IMR-90 (cell line): ENCODE data around the gene KIRREL1. TPM values are rescaled to one million over a fixed set of nuclear protein-coding genes. Genes with fewer than 3 reads are reported as not detected.

ENCODE experiments used
- ATAC-seq: fragments of 200-7000 bp; cut with Tn5 transposase; 2 replicates; pipeline ENCODE4 v1.9.1; 2020; ENCODE audit warnings: low read depth, mild to moderate bottlenecking, moderate library complexity
- BruUV-seq: library from RNA; stranded (reverse); fragments of 400-500 nt; replicated peaks from 2 replicates; lab custom pipeline; 2021; lab: Mats Ljungman, UMichigan
- CTCF ChIA-PET: fragments of 300-600 bp; formaldehyde crosslinking; extraction: SDS; loops from one replicate; lab custom pipeline; 2021; ENCODE audit warnings: antibody characterized with exemption; lab: Yijun Ruan, JAX
- POLR2A ChIA-PET: fragments of 300-600 bp; sonication (Branson Sonifier 250); formaldehyde crosslinking; loops from one replicate; lab custom pipeline; 2022; ENCODE audit warnings: antibody characterized with exemption; ENCODE audit not compliant: unreplicated experiment; lab: Charles Lee
- DNase-seq: peaks from one replicate; pipeline ENCODE4 v3.0.0; 2013
- H2AFZ ChIP-seq: replicated peaks from 2 replicates; pipeline ENCODE3; 2013; ENCODE audit warnings: low read length, mild to moderate bottlenecking; ENCODE audit not compliant: poor library complexity
- H2AK5ac ChIP-seq: 2 replicates; pipeline ENCODE4 v1.6.1; 2013; ENCODE audit warnings: low read depth, low read length, inconsistent platforms
- H2AK9ac ChIP-seq: replicated peaks from 2 replicates; pipeline ENCODE3; 2013; ENCODE audit warnings: mild to moderate bottlenecking, low read depth, low read length, moderate library complexity; ENCODE audit not compliant: poor library complexity
- H2BK120ac ChIP-seq: 2 replicates; pipeline ENCODE4 v1.6.1; 2013; ENCODE audit warnings: low read depth, low read length, inconsistent platforms
- H2BK15ac ChIP-seq: 3 replicates; pipeline ENCODE4 v1.6.1; 2013; ENCODE audit warnings: low read depth, low read length, inconsistent platforms
- H2BK20ac ChIP-seq: 2 replicates; pipeline ENCODE4 v1.6.1; 2013; ENCODE audit warnings: low read depth, mild to moderate bottlenecking, inconsistent platforms, low read length, moderate library complexity
- H2BK5ac ChIP-seq: 2 replicates; pipeline ENCODE4 v1.6.1; 2013; ENCODE audit warnings: mild to moderate bottlenecking, low read depth, low read length, inconsistent platforms; ENCODE audit not compliant: poor library complexity, severe bottlenecking
- H3K14ac ChIP-seq: replicated peaks from 2 replicates; pipeline ENCODE4 v1.6.1; 2013; ENCODE audit warnings: low read depth, low read length, inconsistent platforms
- H3K18ac ChIP-seq: 2 replicates; pipeline ENCODE4 v1.6.1; 2013; ENCODE audit warnings: low read depth, low read length, control low read depth
- H3K23ac ChIP-seq: 2 replicates; pipeline ENCODE4 v1.6.1; 2013; ENCODE audit warnings: low read depth, low read length, inconsistent platforms
- H3K27ac ChIP-seq: 2 replicates; pipeline ENCODE4 v1.5.1; 2013; ENCODE audit warnings: mild to moderate bottlenecking, control low read depth, low read length; ENCODE audit not compliant: insufficient read depth
- H3K27me3 ChIP-seq: 2 replicates; pipeline ENCODE4 v1.6.1; 2013; ENCODE audit warnings: low read length; ENCODE audit not compliant: control insufficient read depth, insufficient read depth
- H3K36me3 ChIP-seq: 2 replicates; pipeline ENCODE4 v1.6.1; 2013; ENCODE audit warnings: low read length, mixed read lengths; ENCODE audit not compliant: control insufficient read depth, insufficient read depth
- H3K4ac ChIP-seq: 2 replicates; pipeline ENCODE4 v1.6.1; 2013; ENCODE audit warnings: low read depth, low read length, inconsistent platforms
- H3K4me1 ChIP-seq: 2 replicates; pipeline ENCODE4 v1.6.1; 2013; ENCODE audit warnings: low read length, mixed read lengths; ENCODE audit not compliant: control insufficient read depth, insufficient read depth
- H3K4me2 ChIP-seq: 2 replicates; pipeline ENCODE4 v1.6.1; 2013; ENCODE audit warnings: low read depth, mild to moderate bottlenecking, control low read depth, low read length, moderate library complexity
- H3K4me3 ChIP-seq: 2 replicates; pipeline ENCODE4 v1.5.1; 2013; ENCODE audit warnings: low read depth, mild to moderate bottlenecking, control low read depth, low read length, moderate library complexity; ENCODE audit not compliant: insufficient read depth
- H3K56ac ChIP-seq: 2 replicates; pipeline ENCODE4 v1.6.1; 2013; ENCODE audit warnings: low read length, inconsistent platforms; ENCODE audit not compliant: insufficient read depth; ENCODE audit errors: extremely low read depth
- H3K79me1 ChIP-seq, 2 experiments: 2 replicates each; pipeline ENCODE4 v1.6.1; 2013; ENCODE audit warnings: low read length in 2 of 2, inconsistent platforms in 1 of 2, low read depth in 1 of 2
- H3K9ac ChIP-seq: 2 replicates; pipeline ENCODE4 v1.6.1; 2013; ENCODE audit warnings: low read depth, low read length, control low read depth
- H3K9me1 ChIP-seq: 2 replicates; pipeline ENCODE4 v1.6.1; 2013; ENCODE audit warnings: low read length, inconsistent platforms; ENCODE audit not compliant: insufficient read depth
- H3K9me3 ChIP-seq: 2 replicates; pipeline ENCODE4 v1.6.1; 2013; ENCODE audit warnings: low read length; ENCODE audit not compliant: control insufficient read depth, insufficient read depth
- H4K20me1 ChIP-seq: 2 replicates; pipeline ENCODE4 v1.6.1; 2013; ENCODE audit warnings: low read length, inconsistent platforms; ENCODE audit not compliant: insufficient read depth
- H4K5ac ChIP-seq: 2 replicates; pipeline ENCODE4 v1.6.1; 2013; ENCODE audit warnings: mild to moderate bottlenecking, low read depth, low read length, control low read depth
- H4K8ac ChIP-seq, 2 experiments: 2 replicates each; pipeline ENCODE4 v1.6.1; 2013; ENCODE audit warnings: low read depth in 2 of 2, low read length in 2 of 2, control low read depth in 1 of 2, inconsistent platforms in 1 of 2
- H4K91ac ChIP-seq: 2 replicates; pipeline ENCODE4 v1.6.1; 2013; ENCODE audit warnings: low read depth, low read length, inconsistent platforms; ENCODE audit not compliant: insufficient read depth
- CTCF ChIP-seq: conservative IDR thresholded peaks from 2 replicates; pipeline ENCODE4 v1.5.1; 2012; ENCODE audit warnings: mild to moderate bottlenecking, low read depth, low read length, improper control_type of control experiment
- FOS ChIP-seq: fragments of 150-350 bp; IDR thresholded peaks from 2 replicates; pipeline ENCODE4 v1.6.1; 2016; ENCODE audit warnings: low read depth, low read length
- MAZ ChIP-seq: IDR thresholded peaks from 2 replicates; pipeline ENCODE4 v1.6.1; 2012; ENCODE audit warnings: low read depth, mild to moderate bottlenecking, low read length, improper control_type of control experiment, moderate library complexity, borderline replicate concordance
- RCOR1 ChIP-seq: IDR thresholded peaks from 2 replicates; pipeline ENCODE4 v1.6.1; 2012; ENCODE audit warnings: mild to moderate bottlenecking, low read length, improper control_type of control experiment; ENCODE audit not compliant: insufficient replicate concordance
- RFX5 ChIP-seq: IDR thresholded peaks from 2 replicates; pipeline ENCODE4 v1.8.0; 2012; ENCODE audit warnings: low read depth, mild to moderate bottlenecking, low read length, moderate library complexity
- USF2 ChIP-seq: fragments of 150-350 bp; IDR thresholded peaks from 2 replicates; pipeline ENCODE4 v1.6.1; 2017; ENCODE audit warnings: mild to moderate bottlenecking, antibody characterized with exemption, low read length, low read depth
- WGBS, 2 experiments: methylation state at CpG; one replicate each; pipeline versions ENCODE4 v1.1.5 to v1.1.7; 2013; ENCODE audit warnings: missing lambda C conversion rate in 2 of 2; ENCODE audit not compliant: insufficient read length in 1 of 2; ENCODE audit errors: extremely low coverage in 2 of 2; 5-methylcytosine and 5-hydroxymethylcytosine counted together
- dilution Hi-C: fragments of 300-500 bp; cut with HindIII; formaldehyde crosslinking; loops from one replicate; pipeline ENCODE4 v1.14.3; 2018; ENCODE audit warnings: low sequenced_read_pairs; ENCODE audit not compliant: unreplicated experiment
- in situ Hi-C: fragments of 300-500 bp; cut with MboI; formaldehyde crosslinking; loops from 3 replicates; pipeline ENCODE4 v1.14.3; 2019; ENCODE audit warnings: low sequenced_read_pairs, inconsistent platforms, mixed read lengths
- intact Hi-C: fragments of 100-400 bp; cut with micrococcal nuclease; formaldehyde crosslinking; loops from 2 replicates; pipeline ENCODE4 v1.10.0; 2022
- polyA plus RNA-seq, 3 experiments: library from polyadenylated mRNA; depleted of rRNA; stranded (reverse); fragments of >200 nt; gene quantifications; 2 replicates each; pipeline ENCODE4 v1.2.3, GENCODE V29; 2012; ENCODE audit warnings: low replicate concordance in 1 of 3
- total RNA-seq: library from RNA; depleted of rRNA; stranded (reverse); fragments of >200 nt; gene quantifications from 2 replicates; pipeline ENCODE4 v1.2.3, GENCODE V29; 2012
- TF ChIP-seq, protein P1 (sequence below): fragments of 150-350 bp; IDR thresholded peaks from 2 replicates; pipeline ENCODE4 v1.6.1; 2016; ENCODE audit warnings: low read depth, mild to moderate bottlenecking, low read length, moderate library complexity, borderline replicate concordance

Gene KIRREL1
- total and polyA plus RNA-seq, 2 of the 4 experiments (the other 2 are of a cell fraction) = 58.1 to 64.7 TPM

- Histone ChIP-seq H3K4me1 (no peaks in the 10 kb centered on the region), H2BK20ac (no peak overlapping the region), H3K14ac (no peak overlapping the region), H3K4me3 (no peak overlapping the region), H3K23ac (no peak overlapping the region), H3K18ac (no peak overlapping the region), H3K9me3 (no peaks in the 10 kb centered on the region), H3K9ac (no peak overlapping the region), H3K27ac (no peak overlapping the region), H2AK9ac (no peak overlapping the region), H2BK120ac (no peak overlapping the region), H4K20me1 (peaks cover 18% of the 10 kb centered on the region), H2AFZ (no peak overlapping the region), H2BK5ac (no peak overlapping the region), H4K91ac (no peak overlapping the region), H3K27me3 (no peaks in the 10 kb centered on the region), H2BK15ac (no peak overlapping the region), H3K9me1 (no peaks in the 10 kb centered on the region), H2AK5ac (no peak overlapping the region), H3K36me3 (peaks cover 80% of the 10 kb centered on the region), H3K79me1 (peaks cover 29 to 43% of the 10 kb centered on the region in 2 experiments; a peak in 3 of 4 replicates), H4K5ac (no peak overlapping the region), H3K56ac (no peak overlapping the region), H3K4me2 (no peak overlapping the region), H4K8ac (no peak overlapping the region), H3K4ac (no peak overlapping the region)
- ATAC-seq (no peak), DNase-seq (no peak)
- WGBS, 2 experiments = no CpG with 5 or more reads among the region's 4 CpGs
- dilution Hi-C loops (no loop called here), in situ Hi-C loops (no loop called here), intact Hi-C loops (no loop called here)
- CTCF ChIA-PET = interaction anchor here (1.4 to 1.6 kb wide), 2 partner anchors 92 to 116 kb away, joined by 3 to 6 read pairs; no protein-coding TSS in a partner anchor
- TF ChIP-seq USF2 (no peak), RFX5 (no peak), MAZ (no peak), CTCF (no peak), RCOR1 (no peak), FOS (no peak)
- TF ChIP-seq, protein P1, sequence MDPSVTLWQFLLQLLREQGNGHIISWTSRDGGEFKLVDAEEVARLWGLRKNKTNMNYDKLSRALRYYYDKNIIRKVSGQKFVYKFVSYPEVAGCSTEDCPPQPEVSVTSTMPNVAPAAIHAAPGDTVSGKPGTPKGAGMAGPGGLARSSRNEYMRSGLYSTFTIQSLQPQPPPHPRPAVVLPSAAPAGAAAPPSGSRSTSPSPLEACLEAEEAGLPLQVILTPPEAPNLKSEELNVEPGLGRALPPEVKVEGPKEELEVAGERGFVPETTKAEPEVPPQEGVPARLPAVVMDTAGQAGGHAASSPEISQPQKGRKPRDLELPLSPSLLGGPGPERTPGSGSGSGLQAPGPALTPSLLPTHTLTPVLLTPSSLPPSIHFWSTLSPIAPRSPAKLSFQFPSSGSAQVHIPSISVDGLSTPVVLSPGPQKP = no peak
- POLR2A ChIA-PET = interaction anchor here (0.5 kb wide), 1 partner anchor 31 kb away, joined by 8 read pairs; no protein-coding TSS in a partner anchor
- no TSS peak for BruUV-seq
Measured at GRCh38 chr1:158084747-158085146, 91.3 kb downstream of the KIRREL1 start.
